ENCODE data around the gene CASK.

Gene CASK

GRCh38 chrX:41824551-41824950 is 98.8 kb downstream of the CASK start:
- FAIRE-seq = no peak

- no peak for FAIRE-seq
These were observed 100.0 kb downstream of the CASK start for GRCh38 chrX:41823402-41823801.

- no peak for FAIRE-seq
These were observed 100.5 kb downstream of the CASK start for GRCh38 chrX:41822892-41823291.

- no peak for FAIRE-seq
These were observed 115.3 kb downstream of the CASK start for GRCh38 chrX:41808047-41808446.

- FAIRE-seq = no peak
These were observed 120.4 kb downstream of the CASK start for GRCh38 chrX:41802958-41803357.

GRCh38 chrX:41799661-41800060 is 123.7 kb downstream of the CASK start:
- no peak for FAIRE-seq

GRCh38 chrX:41796577-41796976 is 126.8 kb downstream of the CASK start:
- FAIRE-seq = no peak

- FAIRE-seq = no peak
These were observed 127.3 kb downstream of the CASK start for GRCh38 chrX:41796046-41796445.

- FAIRE-seq = no peak
These were observed 134.0 kb downstream of the CASK start for GRCh38 chrX:41789374-41789773.

- no peak for FAIRE-seq
These were observed 137.7 kb downstream of the CASK start for GRCh38 chrX:41785685-41786084.

GRCh38 chrX:41781500-41781899 is 141.9 kb downstream of the CASK start:
- peak; percentile 64 for FAIRE-seq

- peak; percentile 82 for FAIRE-seq
These were observed 143.4 kb downstream of the CASK start for GRCh38 chrX:41779941-41780340.

- FAIRE-seq = no peak
These were observed 144.3 kb downstream of the CASK start for GRCh38 chrX:41779030-41779564.

GRCh38 chrX:41761702-41762101 is 161.7 kb downstream of the CASK start:
- no peak for FAIRE-seq

- FAIRE-seq = no peak
These were observed 162.2 kb downstream of the CASK start for GRCh38 chrX:41761169-41761568.

- FAIRE-seq = peak; percentile 82
These were observed 163.5 kb downstream of the CASK start for GRCh38 chrX:41759817-41760216.

- no peak for FAIRE-seq
These were observed 165.0 kb downstream of the CASK start for GRCh38 chrX:41758401-41758800.

- FAIRE-seq = no peak
These were observed 172.6 kb downstream of the CASK start for GRCh38 chrX:41750716-41751115.

GRCh38 chrX:41739871-41740270 is 183.5 kb downstream of the CASK start:
- FAIRE-seq = no peak

- FAIRE-seq = no peak
These were observed 186.3 kb downstream of the CASK start for GRCh38 chrX:41737065-41737464.

GRCh38 chrX:41734530-41734929 is 188.8 kb downstream of the CASK start:
- FAIRE-seq = no peak

- no peak for FAIRE-seq
These were observed 189.4 kb downstream of the CASK start for GRCh38 chrX:41733939-41734338.

- no peak for FAIRE-seq
These were observed 191.1 kb downstream of the CASK start for GRCh38 chrX:41732260-41732659.

- FAIRE-seq = peak; percentile 53
These were observed 193.3 kb downstream of the CASK start for GRCh38 chrX:41730081-41730480.

GRCh38 chrX:41728125-41728524 is 195.2 kb downstream of the CASK start:
- no peak for FAIRE-seq

GRCh38 chrX:41723826-41724225 is 199.5 kb downstream of the CASK start, which contains the start of gene GPR82:
TSS of gene GPR82 (plus strand) at chrX:41724181. CDS start at chrX:41727027, 2,846 bp downstream.
- FAIRE-seq = no peak
